Thyroid gland (tissue), 4 donors: Measurements from ENCODE around the gene BARX2.

Source experiments
- CTCF ChIP-seq, 6 experiments: fragments of 200-600 bp in 3 of 6; fragments of 450-650 bp in 3 of 6; sonication (generic) in 3 of 6; IDR thresholded peaks; one replicate each; pipeline ENCODE4 v1.5.1; 2016 to 2019; ENCODE audit warnings: antibody characterized with exemption in 6 of 6, mild to moderate bottlenecking in 2 of 6, inconsistent platforms in 1 of 6, moderate library complexity in 1 of 6
- POLR2A ChIP-seq, 2 donors: fragments of 450-650 bp; IDR thresholded peaks; one replicate each; pipeline ENCODE4 v1.6.1; 2017; ENCODE audit warnings: antibody characterized with exemption in 2 of 2, mild to moderate bottlenecking in 2 of 2, moderate library complexity in 1 of 2

DNA sequence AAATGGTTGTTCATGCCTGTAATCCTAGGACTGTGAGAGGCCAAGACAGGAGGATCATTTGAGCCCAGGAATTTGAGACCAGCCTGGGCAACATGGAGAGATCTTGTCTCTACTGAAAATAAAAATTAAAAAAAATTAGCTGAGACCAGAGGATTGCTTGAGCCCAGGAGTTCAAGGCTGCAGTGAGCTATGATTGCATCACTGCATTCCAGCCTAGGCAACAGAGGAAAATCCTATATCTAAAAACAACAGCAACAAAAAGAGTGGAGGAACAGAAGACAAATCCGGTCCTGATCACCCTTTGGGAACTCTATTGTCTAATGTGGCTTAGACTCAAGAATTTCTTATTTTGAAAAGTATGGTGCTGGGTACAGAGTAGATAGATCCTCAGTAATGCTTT lies 17.3 kb downstream of the BARX2 start:
- no peak for TF ChIP-seq CTCF (IDR thresholded peaks at IDR 0.05)
- no peak for TF ChIP-seq POLR2A (IDR thresholded peaks at IDR 0.05)
